ENCODE measurements around the gene COMT. TPM values are rescaled to one million over a fixed set of nuclear protein-coding genes. Genes with fewer than 3 reads are reported as not detected.

Gene COMT
- total RNA-seq, 1 donor: 288 TPM

DNA sequence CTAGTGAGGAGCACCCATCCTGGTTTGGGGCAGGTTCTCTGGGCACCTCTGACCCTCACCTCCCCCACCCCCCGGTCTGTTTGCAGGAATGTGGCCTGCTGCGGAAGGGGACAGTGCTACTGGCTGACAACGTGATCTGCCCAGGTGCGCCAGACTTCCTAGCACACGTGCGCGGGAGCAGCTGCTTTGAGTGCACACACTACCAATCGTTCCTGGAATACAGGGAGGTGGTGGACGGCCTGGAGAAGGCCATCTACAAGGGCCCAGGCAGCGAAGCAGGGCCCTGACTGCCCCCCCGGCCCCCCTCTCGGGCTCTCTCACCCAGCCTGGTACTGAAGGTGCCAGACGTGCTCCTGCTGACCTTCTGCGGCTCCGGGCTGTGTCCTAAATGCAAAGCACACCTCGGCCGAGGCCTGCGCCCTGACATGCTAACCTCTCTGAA, 26.9 kb downstream of the COMT start:
- no peak overlapping the region for H3K4me3 ChIP-seq (ENCODE audit: insufficient read depth, low read length)
- TF ChIP-seq, protein P1, sequence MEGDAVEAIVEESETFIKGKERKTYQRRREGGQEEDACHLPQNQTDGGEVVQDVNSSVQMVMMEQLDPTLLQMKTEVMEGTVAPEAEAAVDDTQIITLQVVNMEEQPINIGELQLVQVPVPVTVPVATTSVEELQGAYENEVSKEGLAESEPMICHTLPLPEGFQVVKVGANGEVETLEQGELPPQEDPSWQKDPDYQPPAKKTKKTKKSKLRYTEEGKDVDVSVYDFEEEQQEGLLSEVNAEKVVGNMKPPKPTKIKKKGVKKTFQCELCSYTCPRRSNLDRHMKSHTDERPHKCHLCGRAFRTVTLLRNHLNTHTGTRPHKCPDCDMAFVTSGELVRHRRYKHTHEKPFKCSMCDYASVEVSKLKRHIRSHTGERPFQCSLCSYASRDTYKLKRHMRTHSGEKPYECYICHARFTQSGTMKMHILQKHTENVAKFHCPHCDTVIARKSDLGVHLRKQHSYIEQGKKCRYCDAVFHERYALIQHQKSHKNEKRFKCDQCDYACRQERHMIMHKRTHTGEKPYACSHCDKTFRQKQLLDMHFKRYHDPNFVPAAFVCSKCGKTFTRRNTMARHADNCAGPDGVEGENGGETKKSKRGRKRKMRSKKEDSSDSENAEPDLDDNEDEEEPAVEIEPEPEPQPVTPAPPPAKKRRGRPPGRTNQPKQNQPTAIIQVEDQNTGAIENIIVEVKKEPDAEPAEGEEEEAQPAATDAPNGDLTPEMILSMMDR (IDR thresholded peaks at IDR 0.05; ENCODE audit: extremely low read depth, low read depth, low read length): no peak
- H3K36me3 ChIP-seq (ENCODE audit: insufficient read depth, low read length): peaks cover 38% of the 10 kb centered on the region
- H2AFZ ChIP-seq (ENCODE audit: low read length): no peak overlapping the region
- H3K27ac ChIP-seq (ENCODE audit: low read depth, low read length): no peak overlapping the region
- H3K79me2 ChIP-seq (ENCODE audit: insufficient read depth, low read length): no peaks in the 10 kb centered on the region
- peak; percentile 83 for DNase-seq (ENCODE audit: insufficient read length, low spot score, missing footprints)
- H3K9me3 ChIP-seq (ENCODE audit: low read depth, low read length): no peaks in the 10 kb centered on the region
- no peak overlapping the region for H3K4me2 ChIP-seq (ENCODE audit: insufficient read depth, low read length)
- peaks cover 11% of the 10 kb centered on the region for H4K20me1 ChIP-seq (ENCODE audit: insufficient read depth, low read length)
- H3K27me3 ChIP-seq (ENCODE audit: insufficient read depth, low read length): no peaks in the 10 kb centered on the region
- H3K4me1 ChIP-seq (ENCODE audit: insufficient read depth, low read length): no peaks in the 10 kb centered on the region

DNA sequence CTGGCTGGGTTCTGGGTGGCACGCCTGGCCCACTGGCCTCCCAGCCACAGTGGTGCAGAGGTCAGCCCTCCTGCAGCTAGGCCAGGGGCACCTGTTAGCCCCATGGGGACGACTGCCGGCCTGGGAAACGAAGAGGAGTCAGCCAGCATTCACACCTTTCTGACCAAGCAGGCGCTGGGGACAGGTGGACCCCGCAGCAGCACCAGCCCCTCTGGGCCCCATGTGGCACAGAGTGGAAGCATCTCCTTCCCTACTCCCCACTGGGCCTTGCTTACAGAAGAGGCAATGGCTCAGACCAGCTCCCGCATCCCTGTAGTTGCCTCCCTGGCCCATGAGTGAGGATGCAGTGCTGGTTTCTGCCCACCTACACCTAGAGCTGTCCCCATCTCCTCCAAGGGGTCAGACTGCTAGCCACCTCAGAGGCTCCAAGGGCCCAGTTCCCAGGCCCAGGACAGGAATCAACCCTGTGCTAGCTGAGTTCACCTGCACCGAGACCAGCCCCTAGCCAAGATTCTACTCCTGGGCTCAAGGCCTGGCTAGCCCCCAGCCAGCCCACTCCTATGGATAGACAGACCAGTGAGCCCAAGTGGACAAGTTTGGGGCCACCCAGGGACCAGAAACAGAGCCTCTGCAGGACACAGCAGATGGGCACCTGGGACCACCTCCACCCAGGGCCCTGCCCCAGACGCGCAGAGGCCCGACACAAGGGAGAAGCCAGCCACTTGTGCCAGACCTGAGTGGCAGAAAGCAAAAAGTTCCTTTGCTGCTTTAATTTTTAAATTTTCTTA, 27.8 kb downstream of the COMT start:
- Histone ChIP-seq H3K36me3 (ENCODE audit: insufficient read depth, low read length) (peaks cover 30% of the 10 kb centered on the region), H4K20me1 (ENCODE audit: insufficient read depth, low read length) (peaks cover 13% of the 10 kb centered on the region)

DNA sequence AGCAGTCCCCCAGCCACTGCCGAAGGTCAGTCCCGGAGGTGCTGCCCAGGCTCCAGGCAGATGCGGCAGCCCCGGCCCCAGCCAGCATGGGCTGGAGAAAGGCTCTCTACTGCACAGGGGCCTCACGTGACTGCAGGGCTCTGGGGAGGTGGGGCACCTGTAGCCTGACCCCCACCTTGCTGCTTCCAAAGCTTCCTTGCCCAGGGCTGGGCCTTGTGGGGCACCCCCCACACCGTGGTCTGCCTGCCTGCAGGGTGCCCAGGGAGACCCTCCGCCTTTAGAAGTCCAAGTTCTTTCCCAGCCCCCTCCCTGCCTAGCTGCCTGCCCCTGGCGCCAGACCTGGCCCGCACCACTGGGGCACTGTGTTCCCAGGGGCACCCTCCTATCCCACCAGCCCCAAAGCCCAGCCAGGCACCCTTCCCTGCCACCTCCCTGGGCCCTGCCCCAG, 28.5 kb downstream of the COMT start:
- H4K20me1 ChIP-seq (ENCODE audit: insufficient read depth, low read length): peaks cover 18% of the 10 kb centered on the region
- peaks cover 23% of the 10 kb centered on the region for H3K36me3 ChIP-seq (ENCODE audit: insufficient read depth, low read length)
- no peaks in the 10 kb centered on the region for H3K27me3 ChIP-seq (ENCODE audit: insufficient read depth, low read length)
- TF ChIP-seq, protein P1 (IDR thresholded peaks at IDR 0.05; ENCODE audit: extremely low read depth, low read depth, low read length): no peak
- peak; percentile 85 for DNase-seq (ENCODE audit: insufficient read length, low spot score, missing footprints)
- no peak overlapping the region for H2AFZ ChIP-seq (ENCODE audit: low read length)
- no peaks in the 10 kb centered on the region for H3K4me1 ChIP-seq (ENCODE audit: insufficient read depth, low read length)
- no peaks in the 10 kb centered on the region for H3K9me3 ChIP-seq (ENCODE audit: low read depth, low read length)
- H3K79me2 ChIP-seq (ENCODE audit: insufficient read depth, low read length): no peaks in the 10 kb centered on the region
- no peak overlapping the region for H3K4me2 ChIP-seq (ENCODE audit: insufficient read depth, low read length)
- H3K4me3 ChIP-seq (ENCODE audit: insufficient read depth, low read length): no peak overlapping the region
- no peak overlapping the region for H3K27ac ChIP-seq (ENCODE audit: low read depth, low read length)

More for the DNA sequence above, 27.8 kb downstream of the COMT start:
- Histone ChIP-seq H3K4me3 (ENCODE audit: insufficient read depth, low read length) (no peak overlapping the region), H3K27ac (ENCODE audit: low read depth, low read length) (no peak overlapping the region), H3K79me2 (ENCODE audit: insufficient read depth, low read length) (no peaks in the 10 kb centered on the region), H3K27me3 (ENCODE audit: insufficient read depth, low read length) (no peaks in the 10 kb centered on the region), H3K9me3 (ENCODE audit: low read depth, low read length) (no peaks in the 10 kb centered on the region), H2AFZ (ENCODE audit: low read length) (no peak overlapping the region), H3K4me1 (ENCODE audit: insufficient read depth, low read length) (no peaks in the 10 kb centered on the region), H3K4me2 (ENCODE audit: insufficient read depth, low read length) (no peak overlapping the region)
- TF ChIP-seq, protein P1 (IDR thresholded peaks at IDR 0.05; ENCODE audit: extremely low read depth, low read depth, low read length): no peak
- peak; percentile 82 for DNase-seq (ENCODE audit: insufficient read length, low spot score, missing footprints)

DNA sequence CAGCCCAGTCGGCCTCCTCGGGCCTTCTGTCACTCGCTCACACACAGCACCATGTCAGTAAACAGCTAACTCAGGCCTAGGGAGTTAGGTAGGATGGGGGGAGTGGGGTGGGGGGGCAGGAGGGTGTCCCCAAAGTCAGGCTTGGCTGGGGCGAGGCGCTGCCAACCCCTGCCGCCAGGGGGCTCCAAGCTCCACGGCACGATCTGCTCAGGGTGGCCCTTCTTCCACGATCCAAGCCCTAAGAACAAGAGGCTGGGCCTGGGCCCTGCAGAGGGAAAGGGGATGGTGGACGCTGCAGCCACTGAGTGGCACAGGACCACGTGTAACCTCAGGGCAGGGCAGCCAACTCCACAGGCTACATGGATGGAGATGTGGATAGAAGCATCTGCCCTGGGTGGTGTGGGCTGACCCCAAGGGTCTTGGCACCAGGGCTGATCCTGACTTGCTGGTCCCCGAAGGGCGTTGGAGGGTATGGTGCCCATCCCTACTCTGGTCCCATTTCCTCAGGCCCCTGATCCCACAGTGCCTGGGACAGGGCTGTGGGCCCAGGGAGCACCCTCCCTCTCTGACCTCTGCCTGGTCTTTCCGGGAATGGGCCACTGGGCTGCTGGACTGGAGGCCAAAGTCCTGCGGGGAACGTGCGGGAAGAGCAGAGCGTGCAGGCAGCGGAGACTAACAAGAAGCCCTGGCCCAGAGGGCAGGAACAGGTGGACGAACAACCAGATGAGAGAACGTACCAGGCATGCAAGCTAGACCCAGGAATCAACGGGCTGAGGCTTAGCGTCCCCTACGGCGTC, 29.1 kb downstream of the COMT start:
- H3K27me3 ChIP-seq (ENCODE audit: insufficient read depth, low read length): no peaks in the 10 kb centered on the region
- no peak overlapping the region for H3K4me2 ChIP-seq (ENCODE audit: insufficient read depth, low read length)
- DNase-seq (ENCODE audit: insufficient read length, low spot score, missing footprints): peak; percentile 100
- H4K20me1 ChIP-seq (ENCODE audit: insufficient read depth, low read length): peaks cover 18% of the 10 kb centered on the region
- H3K4me3 ChIP-seq (ENCODE audit: insufficient read depth, low read length): no peak overlapping the region
- H3K36me3 ChIP-seq (ENCODE audit: insufficient read depth, low read length): peaks cover 22% of the 10 kb centered on the region
- H2AFZ ChIP-seq (ENCODE audit: low read length): no peak overlapping the region
- H3K27ac ChIP-seq (ENCODE audit: low read depth, low read length): no peak overlapping the region
- no peaks in the 10 kb centered on the region for H3K4me1 ChIP-seq (ENCODE audit: insufficient read depth, low read length)
- no peaks in the 10 kb centered on the region for H3K9me3 ChIP-seq (ENCODE audit: low read depth, low read length)
- H3K79me2 ChIP-seq (ENCODE audit: insufficient read depth, low read length): no peaks in the 10 kb centered on the region
- TF ChIP-seq, protein P1 (IDR thresholded peaks at IDR 0.05; ENCODE audit: extremely low read depth, low read depth, low read length): peak; percentile 72

Data from osteoblast (primary cell).